HG02885 (cell line): Measurements from ENCODE around the gene PHLDB2.

Experiments used
- ATAC-seq: cut with Tn5 transposase; IDR thresholded peaks from one replicate; pipeline ENCODE4 v1.9.1; 2021; ENCODE audit warnings: mild to moderate bottlenecking; ENCODE audit not compliant: unreplicated experiment, poor library complexity

PHLDB2 gene

DNA sequence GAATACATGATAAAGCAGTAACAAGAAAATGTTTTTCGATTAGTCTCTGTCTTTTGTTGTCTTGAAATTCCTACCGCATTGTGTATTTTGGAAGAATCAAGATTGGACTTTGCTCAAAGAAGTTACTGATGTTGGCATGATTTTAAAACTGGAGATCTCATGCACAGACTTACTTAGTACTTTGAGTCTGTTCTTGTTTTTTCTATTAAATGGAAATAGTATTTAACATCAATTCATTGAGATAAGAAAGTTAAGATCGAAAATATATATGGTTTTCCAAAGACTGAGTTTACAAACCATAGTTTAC lies 122.3 kb downstream of the PHLDB2 start:
- no peak for ATAC-seq

DNA sequence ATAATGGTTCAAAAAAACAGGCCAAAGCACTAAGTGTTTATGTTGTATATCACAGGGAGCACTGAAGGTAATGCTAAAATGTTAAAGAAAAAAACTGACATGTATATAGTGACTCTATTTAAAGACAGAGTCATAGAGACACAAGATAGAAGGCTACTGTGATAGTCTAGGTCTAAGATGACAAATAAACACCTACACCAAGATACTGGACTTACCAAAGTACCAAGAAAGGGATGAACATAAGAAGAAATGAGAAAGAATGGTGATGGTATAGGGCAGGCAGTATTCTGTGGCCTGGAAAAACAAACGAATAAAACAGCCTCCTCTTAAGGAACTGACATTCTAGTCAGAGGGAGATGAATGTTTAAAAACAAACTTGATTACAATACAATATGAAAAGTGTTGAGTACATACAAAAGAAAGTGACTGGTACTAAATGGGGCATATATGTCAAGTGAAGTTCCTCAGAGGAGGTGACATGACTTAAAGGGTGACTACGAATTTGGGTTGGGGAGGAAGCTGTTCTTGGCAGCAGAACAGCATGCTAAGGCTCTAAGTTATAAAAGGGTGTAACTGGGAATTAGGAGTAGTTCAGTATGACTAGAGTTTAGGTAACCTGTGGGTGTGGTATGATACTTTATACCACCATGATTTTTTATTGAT lies 125.7 kb downstream of the PHLDB2 start:
- no peak for ATAC-seq

GRCh38 chr3:111986800-111987199 lies 127.7 kb downstream of the PHLDB2 start:
- no peak for ATAC-seq

DNA sequence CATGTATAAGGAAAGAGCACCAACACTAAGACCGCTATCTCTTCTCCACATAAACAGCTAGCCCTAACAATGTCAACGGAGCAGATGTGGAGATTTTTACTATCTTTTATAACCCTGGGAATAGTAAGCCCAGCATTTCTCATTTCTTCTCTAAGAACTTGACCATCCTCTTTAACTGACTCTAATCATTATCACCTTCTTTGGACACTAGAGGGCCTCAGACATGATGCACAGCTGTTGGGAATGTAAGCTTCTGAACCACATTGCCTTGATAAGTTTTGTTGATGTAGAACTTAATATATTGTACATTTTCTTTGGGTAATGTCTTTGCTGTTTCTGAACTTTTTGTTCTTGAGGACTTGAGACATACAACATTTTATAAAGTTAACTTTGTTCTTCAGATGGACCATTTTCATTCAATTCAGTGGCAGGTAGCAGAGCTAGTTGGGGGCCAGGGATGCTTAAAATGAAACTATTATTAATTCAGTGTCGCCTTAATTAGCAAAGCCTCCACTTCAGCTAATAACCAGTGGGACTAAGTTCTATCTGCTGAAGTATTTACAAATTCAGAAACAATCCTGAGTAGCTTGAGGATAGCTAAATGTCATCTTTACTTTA lies 130.1 kb downstream of the PHLDB2 start:
- peak; percentile 98 for ATAC-seq

DNA sequence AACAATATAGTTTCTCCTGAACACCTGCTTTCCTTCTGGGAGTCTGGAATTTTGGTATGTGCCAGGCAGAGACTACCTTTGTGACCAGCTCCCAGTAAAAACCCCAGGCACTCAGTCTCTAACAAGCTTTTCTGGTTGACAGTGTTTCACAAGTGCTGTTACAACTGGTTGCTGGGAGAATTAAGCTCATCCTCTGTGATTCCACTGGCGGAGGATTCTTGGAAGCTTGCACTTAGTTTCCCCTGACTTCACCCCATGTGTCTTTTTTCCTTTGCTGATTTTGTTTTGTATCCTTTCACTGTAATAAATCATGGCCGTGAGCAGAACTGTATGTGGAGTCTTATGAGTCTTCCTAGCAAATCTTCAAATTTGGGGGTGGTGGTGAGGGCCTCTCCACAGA lies 134.0 kb downstream of the PHLDB2 start:
- no peak for ATAC-seq

DNA sequence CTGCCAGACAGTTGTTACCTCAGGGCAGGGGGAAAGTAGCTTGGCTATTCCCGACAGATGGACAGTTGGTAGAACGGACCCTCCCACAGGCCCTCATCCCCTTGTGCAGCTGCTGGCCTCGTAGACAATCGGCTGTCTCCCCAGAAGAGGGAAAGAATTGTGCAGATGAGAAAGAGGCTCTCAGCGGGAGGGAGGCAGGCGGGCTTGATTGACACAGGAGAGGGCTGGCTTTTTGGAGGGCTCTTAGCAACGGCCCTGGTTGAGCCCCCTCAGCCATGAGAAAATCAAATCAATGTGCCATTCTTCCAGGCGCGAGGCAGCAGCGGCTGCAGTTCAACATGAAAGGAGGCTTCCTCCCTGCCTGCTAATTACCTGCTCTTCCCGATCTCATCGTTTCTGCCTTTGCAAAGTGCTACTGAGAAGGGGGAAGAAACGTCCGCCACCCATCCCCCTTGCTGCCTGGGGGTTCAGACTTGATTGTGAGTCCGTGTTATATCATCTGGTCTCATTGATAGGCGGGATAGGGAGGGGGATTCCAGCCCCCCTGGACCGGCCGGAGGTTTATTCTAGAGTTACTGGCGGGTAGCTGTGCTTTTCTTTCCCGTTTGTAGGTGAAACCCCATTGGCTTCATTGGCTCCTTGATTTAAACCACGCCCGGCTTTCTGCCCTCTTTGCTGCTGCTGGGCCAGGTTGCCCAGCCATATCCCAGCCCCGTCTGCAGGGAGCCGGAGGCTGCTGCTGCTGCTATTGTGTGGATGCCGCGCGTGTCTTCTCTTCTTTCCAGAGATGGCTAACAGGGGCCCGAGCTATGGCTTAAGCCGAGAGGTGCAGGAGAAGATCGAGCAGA lies 139.8 kb downstream of the PHLDB2 start, which contains the start of gene TAGLN3:
TSS of gene TAGLN3 (plus strand) at position 287 of the 848 bp plus-strand sequence. CDS start at position 788, 501 bp downstream.
- ATAC-seq, result peak; percentile 51

DNA sequence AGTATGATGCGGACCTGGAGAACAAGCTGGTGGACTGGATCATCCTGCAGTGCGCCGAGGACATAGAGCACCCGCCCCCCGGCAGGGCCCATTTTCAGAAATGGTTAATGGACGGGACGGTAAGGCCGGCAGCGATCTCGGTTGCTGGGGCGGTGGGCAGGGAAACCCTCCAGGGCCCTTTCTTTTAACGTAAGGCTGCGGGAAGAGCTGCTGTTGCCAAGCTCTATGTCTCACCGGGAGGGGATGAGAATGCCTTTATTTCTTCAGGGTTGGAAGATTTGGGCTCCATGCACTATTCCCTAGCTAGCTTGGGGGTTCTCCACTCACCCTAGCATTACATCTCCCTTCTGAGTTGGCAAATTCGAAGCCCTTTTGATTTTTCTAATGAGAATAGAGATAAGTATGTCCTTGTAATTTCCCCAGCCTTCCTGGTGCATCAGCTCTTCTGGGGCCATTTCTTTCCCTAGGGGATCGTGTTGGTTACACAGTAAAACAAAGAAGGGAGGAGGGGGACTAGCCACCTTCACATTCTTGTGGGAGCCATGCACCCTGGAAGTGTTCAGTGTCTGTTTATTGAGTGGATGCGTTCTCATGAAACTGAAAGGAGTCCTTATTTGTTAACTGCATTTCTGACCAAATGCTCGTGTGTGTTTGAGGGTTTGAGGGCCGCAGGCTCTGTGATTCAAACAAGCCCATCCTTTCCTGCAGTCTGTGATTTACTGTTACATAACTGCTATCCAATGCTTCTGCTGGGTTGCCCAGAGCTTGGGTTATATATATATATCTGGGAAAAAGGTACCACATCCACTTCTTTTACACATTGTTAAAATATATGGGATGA lies 140.6 kb downstream of the PHLDB2 start:
- ATAC-seq, result no peak

DNA sequence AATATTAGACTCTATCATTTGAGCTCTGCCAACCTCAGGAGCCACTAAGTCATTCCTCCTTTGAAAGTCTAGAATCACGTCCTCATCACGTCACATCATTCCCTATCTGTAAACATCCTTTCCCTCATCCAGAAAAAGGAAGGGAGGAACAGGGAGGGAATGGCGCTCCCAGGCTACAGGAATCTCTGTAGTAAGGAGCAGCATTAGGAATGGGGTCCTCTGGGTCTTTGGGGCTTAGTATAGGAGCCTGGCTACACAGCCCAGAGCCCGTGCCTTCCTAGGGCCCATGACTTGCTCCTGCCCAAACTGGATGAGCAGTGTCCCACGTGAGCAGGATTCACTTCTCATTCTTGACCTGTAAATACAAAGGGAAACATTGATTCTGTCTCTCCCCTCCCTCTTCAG lies 141.3 kb downstream of the PHLDB2 start:
- ATAC-seq, result no peak

GRCh38 chr3:112000966-112001365 lies 141.9 kb downstream of the PHLDB2 start:
- no peak for ATAC-seq

GRCh38 chr3:112001526-112001925 lies 142.5 kb downstream of the PHLDB2 start:
- ATAC-seq, result no peak

- no peak for ATAC-seq
These were observed 143.3 kb downstream of the PHLDB2 start for GRCh38 chr3:112002096-112002971.

GRCh38 chr3:112003321-112004080 lies 144.4 kb downstream of the PHLDB2 start:
- ATAC-seq, result no peak

DNA sequence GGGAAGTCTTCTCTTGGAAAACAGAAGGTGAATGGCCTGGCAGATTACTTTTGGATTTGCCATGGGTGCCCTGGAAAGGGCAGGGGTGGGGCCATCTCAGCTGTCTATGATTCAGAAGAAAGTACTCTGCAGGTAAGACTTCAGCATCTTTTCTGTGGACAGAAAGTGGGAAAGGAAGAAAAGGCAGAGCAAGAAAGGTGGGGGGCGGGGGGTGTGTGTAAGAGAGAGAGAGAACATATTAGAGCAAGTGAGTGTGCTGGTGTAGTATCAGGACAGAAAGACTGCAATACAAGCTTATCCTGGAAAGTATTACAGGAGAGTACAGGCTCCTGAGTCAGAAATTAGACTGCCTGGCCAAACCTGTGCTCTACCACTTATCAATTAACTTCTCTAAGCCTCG lies 145.1 kb downstream of the PHLDB2 start:
- ATAC-seq, result no peak

GRCh38 chr3:112004669-112005068 lies 145.6 kb downstream of the PHLDB2 start:
- ATAC-seq, result no peak

DNA sequence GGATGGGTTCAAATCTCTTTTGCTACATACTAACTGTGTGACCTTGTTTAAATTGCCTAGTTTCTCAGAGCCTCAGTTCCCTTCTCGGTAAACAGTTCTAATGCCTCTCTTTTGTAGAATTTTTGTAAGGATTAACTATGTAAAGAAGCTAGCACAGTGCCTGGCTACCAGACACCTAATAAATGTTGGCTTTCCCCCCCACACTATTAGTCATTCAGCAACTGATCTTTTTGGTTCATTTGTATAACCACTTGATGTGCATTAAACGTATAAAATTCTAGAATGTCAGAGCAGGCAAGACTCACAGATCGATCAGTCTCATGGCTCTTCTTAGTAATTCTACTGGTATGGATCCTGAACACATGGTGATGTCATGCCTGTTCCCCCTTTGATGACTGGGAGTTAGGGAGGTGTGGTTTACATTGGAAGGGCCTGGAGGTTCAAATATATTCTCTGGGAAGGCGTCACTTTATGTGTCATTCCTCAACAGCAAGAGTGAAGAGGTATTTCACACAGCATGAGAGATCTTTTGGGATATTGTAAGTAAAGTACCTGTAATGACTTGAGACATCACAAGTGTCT lies 146.1 kb downstream of the PHLDB2 start:
- no peak for ATAC-seq

- ATAC-seq, result no peak
These were observed 148.6 kb downstream of the PHLDB2 start for GRCh38 chr3:112007633-112008032.

- no peak for ATAC-seq
These were observed 150.6 kb downstream of the PHLDB2 start for GRCh38 chr3:112009670-112010069.

DNA sequence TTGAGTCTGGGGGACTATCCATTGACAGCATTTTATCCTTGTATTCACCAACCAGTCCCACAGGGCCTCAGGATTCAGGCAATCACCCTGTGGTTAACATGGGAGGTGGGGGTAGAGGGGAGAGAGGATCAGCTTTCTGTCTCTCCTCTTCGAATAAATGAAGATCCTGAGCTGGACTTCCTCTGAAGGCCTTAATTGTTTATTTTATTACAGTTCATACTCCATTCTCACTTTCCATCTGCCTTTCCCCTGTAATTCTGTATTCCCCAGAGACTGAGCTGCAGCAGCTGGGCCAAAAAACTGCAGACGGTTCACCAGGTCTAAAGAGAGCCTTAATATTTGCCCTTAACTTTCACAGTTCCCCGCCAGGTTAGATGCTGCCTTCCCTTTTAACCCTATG lies 151.6 kb downstream of the PHLDB2 start:
- no peak for ATAC-seq
